ENCODE data around the gene THSD4. TPM values are rescaled to one million over a fixed set of nuclear protein-coding genes. Genes with fewer than 3 reads are reported as not detected.
"Not testable (repeated sequence)": the region's sequence is repeated elsewhere in the genome, so short reads cannot be mapped to it uniquely, and the experiment has no call there.

Gene THSD4
- total RNA-seq, 1 donor from 2014 or later: 1.6 TPM

GRCh38 chr15:71386448-71387236 is 271.4 kb downstream of the THSD4 start:
- no peak for DNase-seq

GRCh38 chr15:71387810-71388209 is 272.5 kb downstream of the THSD4 start:
- no peak for DNase-seq

- no peak for DNase-seq
These were observed 274.8 kb downstream of the THSD4 start for GRCh38 chr15:71390096-71390495.

GRCh38 chr15:71391421-71392088 is 276.3 kb downstream of the THSD4 start:
- DNase-seq: no peak

- no peak for DNase-seq
These were observed 277.6 kb downstream of the THSD4 start for GRCh38 chr15:71392861-71393283.

- DNase-seq: no peak
These were observed 278.1 kb downstream of the THSD4 start for GRCh38 chr15:71393383-71393782.

- DNase-seq: no peak
These were observed 281.4 kb downstream of the THSD4 start for GRCh38 chr15:71396536-71397125.

- no peak for DNase-seq
These were observed 282.1 kb downstream of the THSD4 start for GRCh38 chr15:71397377-71397776.

GRCh38 chr15:71400294-71400693 is 285.0 kb downstream of the THSD4 start:
- DNase-seq: no peak

- not testable (repeated sequence) for DNase-seq
These were observed 286.5 kb downstream of the THSD4 start for GRCh38 chr15:71401728-71402127.

- DNase-seq: no peak
These were observed 294.3 kb downstream of the THSD4 start for GRCh38 chr15:71409541-71409940.

GRCh38 chr15:71410347-71410746 is 295.1 kb downstream of the THSD4 start:
- no peak for DNase-seq

GRCh38 chr15:71411538-71412482 is 296.5 kb downstream of the THSD4 start:
- no peak for DNase-seq

- DNase-seq: no peak
These were observed 298.1 kb downstream of the THSD4 start for GRCh38 chr15:71413419-71413818.

GRCh38 chr15:71414853-71415252 is 299.6 kb downstream of the THSD4 start:
- DNase-seq: no peak

GRCh38 chr15:71422530-71423259 is 307.4 kb downstream of the THSD4 start:
- DNase-seq: no peak

- DNase-seq: no peak
These were observed 309.5 kb downstream of the THSD4 start for GRCh38 chr15:71424765-71425164.

GRCh38 chr15:71425388-71425787 is 310.1 kb downstream of the THSD4 start:
- no peak for DNase-seq

- no peak for DNase-seq
These were observed 311.5 kb downstream of the THSD4 start for GRCh38 chr15:71426792-71427191.

- DNase-seq: no peak
These were observed 315.5 kb downstream of the THSD4 start for GRCh38 chr15:71430782-71431181.

All from occipital lobe (tissue), 2 donors.